DOHH2 (cell line): ENCODE results near the gene CDKAL1.

Source experiments
- H3F3A ChIP-seq: fragments of 200-600 bp; sonication (generic), shearing (Covaris generic); 2 replicates; pipeline ENCODE4 v1.6.0; 2016; ENCODE audit warnings: antibody characterized with exemption, mild to moderate bottlenecking; ENCODE audit not compliant: control insufficient read depth, insufficient read depth
- H3K27ac ChIP-seq: fragments of 200-600 bp; sonication (generic); 2 replicates; pipeline ENCODE4 v1.5.1; 2014; ENCODE audit warnings: low read depth, mild to moderate bottlenecking, low read length, moderate library complexity
- H3K27me3 ChIP-seq: fragments of 200-600 bp; sonication (generic); 2 replicates; pipeline ENCODE4 v1.6.1; 2014; ENCODE audit warnings: mild to moderate bottlenecking, low read length, mixed read lengths; ENCODE audit not compliant: control insufficient read depth
- H3K36me3 ChIP-seq: fragments of 200-600 bp; sonication (generic); 2 replicates; pipeline ENCODE4 v1.6.1; 2014; ENCODE audit warnings: mild to moderate bottlenecking, low read length, moderate library complexity, mixed read lengths; ENCODE audit not compliant: control insufficient read depth
- H3K4me1 ChIP-seq: fragments of 200-600 bp; sonication (generic); 2 replicates; pipeline ENCODE4 v1.6.1; 2014; ENCODE audit warnings: mild to moderate bottlenecking, low read length, mixed read lengths; ENCODE audit not compliant: control insufficient read depth
- H3K4me2 ChIP-seq: fragments of 200-600 bp; sonication (generic); 2 replicates; pipeline ENCODE4 v1.6.0; 2014; ENCODE audit warnings: mild to moderate bottlenecking, low read length, moderate library complexity
- H3K4me3 ChIP-seq: fragments of 200-600 bp; sonication (generic); 2 replicates; pipeline ENCODE4 v1.5.1; 2014; ENCODE audit warnings: mild to moderate bottlenecking, low read length, mixed read lengths
- H3K79me2 ChIP-seq: fragments of 200-600 bp; sonication (generic); 2 replicates; pipeline ENCODE4 v1.6.1; 2014; ENCODE audit warnings: mild to moderate bottlenecking, low read length, mixed read lengths; ENCODE audit not compliant: control insufficient read depth
- H3K9me2 ChIP-seq: fragments of 200-600 bp; sonication (generic); replicated peaks from 2 replicates; pipeline ENCODE4 v1.6.1; 2014; ENCODE audit warnings: mild to moderate bottlenecking, low read length, mixed read lengths; ENCODE audit not compliant: control insufficient read depth
- H3K9me3 ChIP-seq: fragments of 200-600 bp; sonication (generic); 2 replicates; pipeline ENCODE4 v1.6.1; 2014; ENCODE audit warnings: antibody characterized with exemption, low read length, mixed read lengths; ENCODE audit not compliant: control insufficient read depth, insufficient read depth
- H4K20me1 ChIP-seq: fragments of 200-600 bp; sonication (generic); 2 replicates; pipeline ENCODE4 v1.6.0; 2014; ENCODE audit warnings: low read depth, mild to moderate bottlenecking, antibody characterized with exemption, low read length, moderate library complexity; ENCODE audit not compliant: control insufficient read depth, insufficient read depth
- EZH2phosphoT487 ChIP-seq: fragments of 200-600 bp; sonication (generic); IDR thresholded peaks from 2 replicates; pipeline ENCODE4 v1.6.1; 2017; ENCODE audit warnings: borderline replicate concordance, mild to moderate bottlenecking, antibody characterized with exemption, low read length, moderate library complexity, mixed read lengths
- TF ChIP-seq, protein P1 (sequence below): fragments of 200-600 bp; sonication (generic); IDR thresholded peaks from one replicate; pipeline ENCODE4 v1.5.1; 2014; ENCODE audit warnings: antibody characterized with exemption, mild to moderate bottlenecking, low read depth, low read length; ENCODE audit not compliant: poor library complexity, severe bottlenecking

Gene CDKAL1

DNA sequence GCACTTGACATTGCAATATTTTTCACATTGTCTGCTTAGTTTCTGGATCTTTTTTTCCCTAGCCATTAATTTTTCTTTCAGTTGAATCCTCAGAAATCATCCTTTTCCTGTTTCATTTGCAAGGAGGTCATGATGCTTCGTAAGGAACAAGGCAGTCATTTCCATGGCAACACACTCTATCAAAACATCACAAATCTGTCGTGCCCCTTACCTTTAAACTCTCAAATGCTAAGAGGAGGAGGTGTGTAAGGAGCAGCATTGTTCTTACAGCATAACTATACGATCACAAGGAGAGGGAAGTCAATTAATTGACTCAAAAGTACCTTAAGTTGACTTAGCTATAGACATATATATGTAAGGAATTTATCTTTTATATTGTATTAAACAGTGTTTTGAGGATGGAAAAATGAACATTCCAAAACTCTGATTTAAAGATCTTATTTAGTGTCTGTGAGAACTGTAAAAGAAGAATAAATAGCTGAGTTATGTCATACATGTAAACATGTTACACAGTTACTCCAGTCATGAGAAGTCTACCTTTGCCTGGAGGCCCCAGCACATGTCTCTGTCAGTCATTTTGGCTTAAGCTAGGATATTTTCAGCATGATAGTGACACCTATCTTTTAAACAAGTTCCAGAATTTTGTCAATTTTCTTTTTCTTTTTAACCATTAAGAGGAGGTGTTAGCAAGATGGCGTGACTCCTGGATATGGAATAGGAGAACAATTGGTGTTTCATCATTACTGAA is 41.6 kb downstream of the CDKAL1 start:
- no peak for TF ChIP-seq EZH2phosphoT487
- TF ChIP-seq, protein P1, sequence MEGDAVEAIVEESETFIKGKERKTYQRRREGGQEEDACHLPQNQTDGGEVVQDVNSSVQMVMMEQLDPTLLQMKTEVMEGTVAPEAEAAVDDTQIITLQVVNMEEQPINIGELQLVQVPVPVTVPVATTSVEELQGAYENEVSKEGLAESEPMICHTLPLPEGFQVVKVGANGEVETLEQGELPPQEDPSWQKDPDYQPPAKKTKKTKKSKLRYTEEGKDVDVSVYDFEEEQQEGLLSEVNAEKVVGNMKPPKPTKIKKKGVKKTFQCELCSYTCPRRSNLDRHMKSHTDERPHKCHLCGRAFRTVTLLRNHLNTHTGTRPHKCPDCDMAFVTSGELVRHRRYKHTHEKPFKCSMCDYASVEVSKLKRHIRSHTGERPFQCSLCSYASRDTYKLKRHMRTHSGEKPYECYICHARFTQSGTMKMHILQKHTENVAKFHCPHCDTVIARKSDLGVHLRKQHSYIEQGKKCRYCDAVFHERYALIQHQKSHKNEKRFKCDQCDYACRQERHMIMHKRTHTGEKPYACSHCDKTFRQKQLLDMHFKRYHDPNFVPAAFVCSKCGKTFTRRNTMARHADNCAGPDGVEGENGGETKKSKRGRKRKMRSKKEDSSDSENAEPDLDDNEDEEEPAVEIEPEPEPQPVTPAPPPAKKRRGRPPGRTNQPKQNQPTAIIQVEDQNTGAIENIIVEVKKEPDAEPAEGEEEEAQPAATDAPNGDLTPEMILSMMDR: no peak
- Histone ChIP-seq H3F3A (no peaks in the 10 kb centered on the region), H3K36me3 (peaks cover 33% of the 10 kb centered on the region), H3K27me3 (no peaks in the 10 kb centered on the region), H3K9me3 (no peaks in the 10 kb centered on the region), H4K20me1 (no peaks in the 10 kb centered on the region), H3K4me1 (no peaks in the 10 kb centered on the region), H3K9me2 (no peaks in the 10 kb centered on the region), H3K4me3 (no peak overlapping the region), H3K79me2 (0 out of 2 replicates have a peak, but pooled peaks cover 2% of the 10 kb centered on the region), H3K4me2 (no peak overlapping the region), H3K27ac (no peak overlapping the region)

DNA sequence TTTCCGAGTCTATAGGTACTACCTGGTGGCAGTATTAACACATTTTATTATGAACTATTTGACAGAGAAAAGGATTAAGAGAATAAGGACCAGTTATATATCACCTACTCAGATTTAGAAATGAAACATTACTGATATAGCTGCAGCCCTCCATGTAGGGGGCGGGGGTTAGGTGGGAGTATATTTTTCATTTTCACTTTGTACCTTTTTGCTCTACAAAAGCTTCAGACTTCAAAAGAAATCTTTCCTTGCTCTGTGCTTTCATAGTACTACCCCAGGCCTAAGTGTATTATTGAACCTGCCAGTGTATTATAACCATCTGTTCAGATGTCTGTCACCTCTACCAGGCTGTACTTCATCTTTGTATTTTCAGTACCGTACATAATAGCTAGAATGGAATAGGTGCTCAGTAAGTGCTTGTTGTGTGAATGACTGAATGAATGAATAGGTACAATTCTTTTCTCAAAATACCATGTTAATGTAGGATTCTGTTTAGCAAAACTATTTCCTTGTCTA is 43.0 kb downstream of the CDKAL1 start:
- TF ChIP-seq, protein P1: no peak
- no peak for TF ChIP-seq EZH2phosphoT487
- H4K20me1 ChIP-seq: no peaks in the 10 kb centered on the region
- no peaks in the 10 kb centered on the region for H3K9me2 ChIP-seq
- H3K4me2 ChIP-seq: no peak overlapping the region
- H3K9me3 ChIP-seq: no peaks in the 10 kb centered on the region
- H3K36me3 ChIP-seq: peaks cover 29% of the 10 kb centered on the region
- 0 out of 2 replicates have a peak, but pooled peaks cover 2% of the 10 kb centered on the region for H3K79me2 ChIP-seq
- no peaks in the 10 kb centered on the region for H3K27me3 ChIP-seq
- H3K27ac ChIP-seq: no peak overlapping the region
- H3K4me1 ChIP-seq: no peaks in the 10 kb centered on the region
- H3K4me3 ChIP-seq: no peak overlapping the region
- H3F3A ChIP-seq: no peaks in the 10 kb centered on the region

DNA sequence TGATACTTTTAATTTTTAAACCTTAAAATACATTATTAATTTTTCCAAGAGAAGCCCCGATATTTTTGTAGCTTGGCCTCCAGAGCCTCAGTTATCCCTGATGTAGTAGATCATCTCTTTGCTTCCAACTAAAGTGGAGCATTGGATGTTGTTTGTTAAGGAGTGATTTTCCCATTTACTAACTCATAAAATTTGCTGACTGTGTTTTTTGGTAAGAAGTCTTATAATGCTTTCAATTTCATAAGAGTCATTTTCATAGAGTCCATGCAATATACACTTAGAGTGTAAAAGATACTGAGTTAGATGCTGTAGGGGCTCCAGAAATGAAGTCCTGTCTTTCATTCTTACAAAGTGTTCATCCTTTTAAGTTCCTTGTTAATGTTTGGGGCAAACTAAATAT is 46.8 kb downstream of the CDKAL1 start:
- Histone ChIP-seq H3K4me1 (no peaks in the 10 kb centered on the region), H3K9me2 (no peaks in the 10 kb centered on the region), H4K20me1 (no peaks in the 10 kb centered on the region), H3K27ac (no peak overlapping the region), H3K79me2 (no peaks in the 10 kb centered on the region), H3K36me3 (peaks cover 21% of the 10 kb centered on the region), H3F3A (no peaks in the 10 kb centered on the region), H3K27me3 (no peaks in the 10 kb centered on the region), H3K9me3 (no peaks in the 10 kb centered on the region), H3K4me2 (no peak overlapping the region), H3K4me3 (no peak overlapping the region)
- TF ChIP-seq, protein P1: no peak
- TF ChIP-seq EZH2phosphoT487: no peak
